GM12872 (cell line): ENCODE data around the gene PELI3.

Experiments
- TF ChIP-seq, protein P1 (sequence below): IDR thresholded peaks from 3 replicates; pipeline ENCODE4 v1.5.1; 2011; ENCODE audit warnings: low read depth, mild to moderate bottlenecking, low read length, moderate library complexity; ENCODE audit not compliant: insufficient read depth

The PELI3 gene

DNA sequence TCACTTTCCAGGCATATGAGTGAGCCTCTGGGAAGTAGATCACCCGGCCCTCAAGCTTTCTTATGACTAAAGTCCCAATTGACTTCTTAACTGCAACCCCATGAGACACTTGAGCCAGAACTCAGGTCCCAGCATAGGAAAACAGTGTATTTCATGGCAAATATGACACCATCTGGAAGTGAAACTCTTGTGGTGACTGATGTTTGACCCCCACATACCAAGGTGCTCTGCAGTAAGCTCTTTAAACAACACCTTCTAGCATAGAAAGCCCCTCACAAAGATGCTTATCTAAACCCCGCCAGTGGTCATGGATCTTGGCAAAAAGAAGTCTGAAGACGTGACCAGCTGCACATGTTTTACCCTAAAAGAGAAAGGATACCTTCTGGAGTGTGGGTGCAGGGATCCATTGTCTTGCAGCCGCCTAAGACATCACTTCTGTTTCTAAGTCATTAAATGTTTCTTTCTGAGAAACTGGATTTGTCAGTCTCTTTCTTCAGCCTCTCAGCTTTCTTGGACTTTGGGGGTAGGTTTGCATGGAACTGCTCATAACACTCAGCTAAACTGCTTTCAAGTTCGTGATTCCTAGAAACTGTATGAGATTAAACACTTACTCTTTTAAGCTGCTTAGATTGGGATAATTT, 7.4 kb upstream of the PELI3 start:
- TF ChIP-seq, protein P1, sequence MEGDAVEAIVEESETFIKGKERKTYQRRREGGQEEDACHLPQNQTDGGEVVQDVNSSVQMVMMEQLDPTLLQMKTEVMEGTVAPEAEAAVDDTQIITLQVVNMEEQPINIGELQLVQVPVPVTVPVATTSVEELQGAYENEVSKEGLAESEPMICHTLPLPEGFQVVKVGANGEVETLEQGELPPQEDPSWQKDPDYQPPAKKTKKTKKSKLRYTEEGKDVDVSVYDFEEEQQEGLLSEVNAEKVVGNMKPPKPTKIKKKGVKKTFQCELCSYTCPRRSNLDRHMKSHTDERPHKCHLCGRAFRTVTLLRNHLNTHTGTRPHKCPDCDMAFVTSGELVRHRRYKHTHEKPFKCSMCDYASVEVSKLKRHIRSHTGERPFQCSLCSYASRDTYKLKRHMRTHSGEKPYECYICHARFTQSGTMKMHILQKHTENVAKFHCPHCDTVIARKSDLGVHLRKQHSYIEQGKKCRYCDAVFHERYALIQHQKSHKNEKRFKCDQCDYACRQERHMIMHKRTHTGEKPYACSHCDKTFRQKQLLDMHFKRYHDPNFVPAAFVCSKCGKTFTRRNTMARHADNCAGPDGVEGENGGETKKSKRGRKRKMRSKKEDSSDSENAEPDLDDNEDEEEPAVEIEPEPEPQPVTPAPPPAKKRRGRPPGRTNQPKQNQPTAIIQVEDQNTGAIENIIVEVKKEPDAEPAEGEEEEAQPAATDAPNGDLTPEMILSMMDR: no peak

DNA sequence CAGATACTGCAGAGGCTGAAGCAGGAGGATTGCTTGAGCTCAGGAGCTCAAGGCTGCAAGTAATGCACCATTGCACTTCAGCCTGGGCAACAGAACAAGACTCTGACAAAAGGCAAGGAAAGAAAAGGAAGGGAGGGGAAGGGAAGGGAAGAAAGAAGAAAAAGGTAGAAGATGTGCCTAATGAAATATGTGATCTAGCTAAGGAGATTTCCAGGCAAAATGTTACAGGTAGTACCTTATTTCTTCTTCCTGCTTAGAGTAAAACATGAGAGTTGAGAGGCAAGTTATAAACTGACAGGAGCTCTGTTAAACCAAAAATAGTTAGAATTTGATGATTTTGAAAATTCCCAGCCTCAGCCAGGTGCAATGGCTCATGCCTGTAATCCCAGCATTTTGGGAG, 4.7 kb upstream of the PELI3 start:
- TF ChIP-seq, protein P1: no peak

DNA sequence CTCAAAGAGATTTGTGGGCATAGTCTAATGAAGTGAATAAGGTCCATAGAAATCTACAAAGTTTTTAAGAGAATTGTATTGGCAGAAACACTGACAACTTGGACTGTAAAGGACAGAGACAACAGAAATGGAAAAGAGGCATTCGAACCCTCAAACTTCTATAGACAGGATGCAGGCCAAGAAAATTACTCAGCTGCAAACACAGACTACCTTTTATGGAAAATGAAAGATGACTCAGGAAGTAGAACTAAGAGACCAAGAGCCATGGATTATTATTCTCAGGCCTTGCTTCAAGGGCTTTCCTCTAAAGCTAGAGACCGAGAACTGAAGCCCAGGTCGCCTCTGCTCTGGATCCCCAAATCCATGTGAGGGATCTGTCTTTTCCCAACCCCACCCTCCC, 3.8 kb upstream of the PELI3 start:
- TF ChIP-seq, protein P1: no peak

DNA sequence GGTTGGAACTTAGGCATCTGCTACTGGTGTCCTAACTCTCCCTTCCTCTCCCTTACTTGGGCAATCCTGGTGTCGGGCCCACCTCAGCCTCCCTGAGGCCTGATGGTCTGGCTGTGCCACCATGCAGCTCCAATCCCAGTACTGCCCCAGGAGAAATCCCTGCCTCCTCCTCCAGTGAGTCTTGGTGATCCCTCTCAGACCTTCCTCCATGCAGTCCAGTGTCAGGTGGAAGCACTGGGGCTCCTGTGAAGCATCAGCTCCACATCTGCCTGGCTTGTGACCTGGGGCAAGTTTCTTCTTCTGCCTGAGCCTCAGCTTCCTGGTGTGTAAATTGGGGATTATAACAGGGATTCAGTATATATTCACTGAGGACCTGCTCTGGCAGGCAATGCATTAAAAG, 1.8 kb upstream of the PELI3 start:
- TF ChIP-seq, protein P1: no peak

DNA sequence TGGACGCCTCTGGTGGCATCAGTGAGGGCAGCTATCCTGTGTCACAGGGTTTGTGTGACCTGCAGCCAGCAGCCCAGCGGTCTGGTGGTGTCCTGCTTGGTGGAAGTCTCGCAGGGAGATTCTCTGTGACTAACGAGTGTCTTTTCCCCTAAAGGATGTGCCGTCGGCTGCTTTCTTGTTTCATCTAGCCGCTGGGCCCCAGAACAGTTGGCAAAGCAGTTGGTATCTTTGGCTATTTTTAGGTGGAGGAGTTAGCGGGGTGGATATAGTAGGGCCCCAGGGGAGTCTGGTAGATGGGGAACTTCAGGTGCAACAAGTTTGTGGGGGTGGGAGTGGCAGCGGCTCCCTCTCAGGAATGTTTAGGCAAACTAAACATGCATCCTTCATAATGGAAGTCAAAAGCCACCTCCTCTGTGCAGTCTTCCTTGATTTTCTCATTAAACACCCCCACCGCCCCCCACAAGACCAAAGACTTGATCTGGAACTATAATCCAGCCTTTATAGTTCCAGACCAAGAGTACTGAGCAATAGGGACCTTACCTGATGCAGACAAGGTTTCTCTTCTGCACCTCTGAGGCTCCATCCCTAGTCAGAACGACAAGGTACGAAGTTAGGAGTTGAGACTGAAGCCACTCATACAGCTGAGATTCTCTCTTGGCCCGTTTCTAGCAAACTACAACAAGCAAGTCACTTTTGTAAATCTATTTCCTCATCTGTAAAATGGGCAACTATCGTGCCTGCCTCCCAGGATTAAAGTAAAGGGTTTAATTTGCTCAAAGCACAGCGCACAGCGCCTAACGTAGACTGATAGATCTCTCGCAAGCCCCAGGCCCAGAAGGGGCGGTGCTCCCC, 1.1 kb upstream of the PELI3 start:
- TF ChIP-seq, protein P1: no peak

DNA sequence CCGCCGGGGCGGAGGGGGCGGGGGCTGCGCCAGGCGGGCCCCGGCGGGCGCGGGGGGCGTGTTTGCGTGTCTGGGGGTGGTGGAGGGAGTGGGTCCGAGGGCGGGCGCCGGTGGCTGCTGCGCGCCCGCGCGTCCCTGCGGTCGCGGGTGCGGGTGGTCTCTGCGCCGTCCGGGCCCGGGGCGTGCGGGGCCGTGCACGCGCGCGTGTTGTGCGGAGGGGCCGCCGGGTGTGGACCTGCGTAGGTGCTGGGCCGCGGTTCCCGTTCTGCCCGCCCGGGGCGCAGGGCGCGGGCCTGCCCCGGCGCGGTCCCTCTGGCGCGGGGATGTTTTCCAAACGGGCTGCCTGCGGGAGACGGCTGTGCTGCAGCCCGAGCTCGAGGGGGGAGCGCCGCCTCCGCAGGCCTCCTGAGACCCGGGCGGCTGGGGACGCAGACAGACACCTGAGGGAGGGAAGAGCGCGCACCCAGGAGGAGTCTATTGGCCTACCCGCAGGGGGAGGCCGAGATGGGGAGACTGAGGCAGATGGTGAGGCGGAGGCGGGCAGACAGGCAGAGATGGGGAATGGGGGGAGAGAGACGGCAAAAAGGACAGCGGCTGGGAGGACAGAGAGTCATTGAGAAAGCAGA, 442 bp downstream of the PELI3 start:
- TF ChIP-seq, protein P1: peak; percentile 33; the same call in 2 of the 3 replicates

DNA sequence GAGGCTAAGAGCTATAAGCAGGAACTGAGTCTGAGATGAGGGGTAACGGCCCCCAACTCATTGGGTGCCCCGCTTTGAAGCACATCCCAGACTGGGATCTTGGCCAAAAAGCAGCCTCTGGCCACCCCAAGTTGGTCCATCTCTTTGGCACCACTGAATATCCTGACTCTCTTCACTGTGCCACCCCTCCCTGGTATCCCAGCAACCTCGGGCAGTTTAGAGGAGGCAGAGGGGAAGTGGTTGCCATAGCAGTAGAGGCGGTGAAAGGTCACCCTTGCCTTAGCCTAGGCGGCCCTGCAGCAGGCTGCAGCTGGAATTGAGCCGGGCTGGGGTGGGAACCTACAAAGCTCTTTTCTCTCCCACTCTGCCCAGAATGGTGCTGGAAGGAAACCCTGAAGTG, 1.1 kb downstream of the PELI3 start:
- TF ChIP-seq, protein P1: no peak
